Measurements from ENCODE around the gene GMDS.

GMDS gene

GRCh38 chr6:1792989-1793388 is 452.4 kb downstream of the GMDS start:
- DNase-seq = peak; percentile 8 to 47 (median 26)

- no peak for DNase-seq
Measured at GRCh38 chr6:1790684-1791083, 454.7 kb downstream of the GMDS start.

GRCh38 chr6:1789092-1789491 is 456.3 kb downstream of the GMDS start:
- no peak for DNase-seq

GRCh38 chr6:1787894-1788293 is 457.5 kb downstream of the GMDS start:
- no peak for DNase-seq

- DNase-seq = no peak
Measured at GRCh38 chr6:1786455-1787453, 458.7 kb downstream of the GMDS start.

- DNase-seq = no peak
Measured at GRCh38 chr6:1784422-1784884, 461.0 kb downstream of the GMDS start.

- no peak for DNase-seq
Measured at GRCh38 chr6:1781817-1782184, 463.6 kb downstream of the GMDS start.

GRCh38 chr6:1781152-1781816 is 464.1 kb downstream of the GMDS start:
- DNase-seq = no peak

GRCh38 chr6:1780251-1780867 is 465.0 kb downstream of the GMDS start:
- no peak for DNase-seq

GRCh38 chr6:1778686-1779235 is 466.6 kb downstream of the GMDS start:
- DNase-seq = no peak

- no peak for DNase-seq
Measured at GRCh38 chr6:1777921-1778685, 467.3 kb downstream of the GMDS start.

GRCh38 chr6:1775441-1775840 is 470.0 kb downstream of the GMDS start:
- no peak for DNase-seq

- DNase-seq = peak in 2 of 4 experiments; percentile 4 to 7
Measured at GRCh38 chr6:1774226-1774915, 471.0 kb downstream of the GMDS start.

- peak in 1 of 4 experiments; percentile 19 for DNase-seq
Measured at GRCh38 chr6:1773700-1774099, 471.7 kb downstream of the GMDS start.

- no peak for DNase-seq
Measured at GRCh38 chr6:1770968-1771723, 474.3 kb downstream of the GMDS start.

- no peak for DNase-seq
Measured at GRCh38 chr6:1770435-1770843, 475.0 kb downstream of the GMDS start.

GRCh38 chr6:1767481-1768246 is 477.7 kb downstream of the GMDS start:
- no peak for DNase-seq

GRCh38 chr6:1766654-1767053 is 478.8 kb downstream of the GMDS start:
- peak in 1 of 4 experiments; percentile 31 for DNase-seq

- DNase-seq = no peak
Measured at GRCh38 chr6:1765160-1765903, 480.1 kb downstream of the GMDS start.

Data from suppressor macrophage (primary cell).